Uterus (tissue), 2 donors: ENCODE results near the gene RAC3.

Experiments
- CTCF ChIP-seq, 4 experiments: fragments of 200-600 bp in 2 of 4; fragments of 450-650 bp in 2 of 4; sonication (generic) in 2 of 4; IDR thresholded peaks; one replicate each; pipeline ENCODE4 v1.5.1; 2016 to 2019; ENCODE audit warnings: antibody characterized with exemption in 4 of 4, mild to moderate bottlenecking in 2 of 4, moderate library complexity in 1 of 4
- POLR2A ChIP-seq, 2 donors: fragments of 450-650 bp; IDR thresholded peaks; one replicate each; pipeline ENCODE4 v1.6.1; 2016; ENCODE audit warnings: antibody characterized with exemption in 2 of 2, mild to moderate bottlenecking in 1 of 2, moderate library complexity in 1 of 2

DNA sequence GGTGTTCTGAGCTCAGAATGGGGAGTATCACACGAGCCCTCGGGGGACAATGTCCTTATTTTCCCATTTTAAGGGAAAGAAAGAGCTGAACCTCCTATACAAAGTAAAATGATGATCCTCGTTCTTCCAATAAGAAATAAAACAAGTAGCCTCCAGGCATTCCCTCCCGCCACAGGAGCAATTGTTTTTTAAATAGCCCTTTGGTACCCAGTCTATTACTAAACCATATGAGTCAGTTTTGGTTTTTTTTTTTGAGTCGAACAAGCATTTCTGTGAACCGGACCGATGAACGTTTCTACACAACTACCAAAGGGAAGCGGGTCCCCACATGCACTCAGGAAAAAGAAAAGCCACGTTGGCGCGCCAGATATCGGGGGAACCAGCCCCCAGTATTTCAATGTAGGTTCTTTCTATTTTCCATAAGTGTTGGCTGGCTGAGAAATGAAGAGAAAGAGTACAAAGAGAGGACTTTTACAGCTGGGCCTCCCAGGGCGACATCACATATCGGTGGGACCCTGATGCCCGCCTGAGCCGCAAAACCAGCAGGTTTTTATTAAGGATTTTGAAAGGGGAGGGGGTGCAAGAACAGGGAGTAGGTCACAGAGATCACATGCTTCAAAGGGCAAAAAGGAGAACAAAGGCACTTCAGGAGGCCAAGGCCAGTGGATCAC, 9.8 kb downstream of the RAC3 start:
- TF ChIP-seq CTCF (IDR thresholded peaks at IDR 0.05) (no peak), POLR2A (IDR thresholded peaks at IDR 0.05) (no peak)
